Left kidney (tissue), 2 donors: ENCODE results near the gene KRT82. TPM values are rescaled to one million over a fixed set of nuclear protein-coding genes. Genes with fewer than 3 reads are reported as not detected.
A peak's percentile ranks its signal among the peaks of the same experiment; 100 is the strongest.

Experiments
- DNase-seq: peaks from one replicate; pipeline ENCODE4 v3.0.0-alpha.2; 2013
- polyA plus RNA-seq: library from polyadenylated mRNA; unstranded; fragments of 120-200 nt; gene quantifications from one replicate; pipeline ENCODE4 v1.2.1, GENCODE V29; 2013; ENCODE audit not compliant: insufficient read length

KRT82 gene
- polyA plus RNA-seq, 1 donor = not detected

- no peak for DNase-seq
Observed at GRCh38 chr12:52436000-52436827, 30.1 kb upstream of the KRT82 start.

GRCh38 chr12:52435659-52435999 lies 29.5 kb upstream of the KRT82 start:
- DNase-seq = no peak

- DNase-seq = no peak
Observed at GRCh38 chr12:52434760-52435530, 28.8 kb upstream of the KRT82 start.

- DNase-seq = no peak
Observed at GRCh38 chr12:52434081-52434733, 28.1 kb upstream of the KRT82 start, which contains the start of gene KRT75. Gene KRT75 (minus strand): TSS chr12:52434371. CDS start chr12:52434304, 67 bp downstream.

- DNase-seq = no peak
Observed at GRCh38 chr12:52433501-52434080, 27.5 kb upstream of the KRT82 start.

- DNase-seq = no peak
Observed at GRCh38 chr12:52432559-52433207, 26.5 kb upstream of the KRT82 start.

GRCh38 chr12:52428121-52428520 lies 22.0 kb upstream of the KRT82 start:
- no peak for DNase-seq

- no peak for DNase-seq
Observed at GRCh38 chr12:52427083-52427482, 20.9 kb upstream of the KRT82 start.

GRCh38 chr12:52426034-52426433 lies 19.9 kb upstream of the KRT82 start:
- no peak for DNase-seq

- DNase-seq = no peak
Observed at GRCh38 chr12:52425466-52425865, 19.3 kb upstream of the KRT82 start.

GRCh38 chr12:52423661-52424500 lies 17.7 kb upstream of the KRT82 start:
- DNase-seq = no peak

- DNase-seq = no peak
Observed at GRCh38 chr12:52423035-52423434, 16.9 kb upstream of the KRT82 start.

GRCh38 chr12:52419656-52420055 lies 13.5 kb upstream of the KRT82 start:
- no peak for DNase-seq

GRCh38 chr12:52418576-52419110 lies 12.5 kb upstream of the KRT82 start:
- DNase-seq = no peak

- DNase-seq = no peak
Observed at GRCh38 chr12:52417740-52418139, 11.6 kb upstream of the KRT82 start.

- no peak for DNase-seq
Observed at GRCh38 chr12:52416795-52417194, 10.7 kb upstream of the KRT82 start.

GRCh38 chr12:52415870-52416750 lies 10.0 kb upstream of the KRT82 start:
- DNase-seq = peak; percentile 62

- DNase-seq = no peak
Observed at GRCh38 chr12:52414936-52415335, 8.8 kb upstream of the KRT82 start.

- DNase-seq = no peak
Observed at GRCh38 chr12:52413782-52414345, 7.7 kb upstream of the KRT82 start.
